Measurements from ENCODE around the gene EXOC7.
"Not testable (repeated sequence)": the region's sequence is repeated elsewhere in the genome, so short reads cannot be mapped to it uniquely, and the experiment has no call there.

The EXOC7 gene

GRCh38 chr17:76075364-76076145 is 28.0 kb downstream of the EXOC7 start:
- no peak for FAIRE-seq

DNA sequence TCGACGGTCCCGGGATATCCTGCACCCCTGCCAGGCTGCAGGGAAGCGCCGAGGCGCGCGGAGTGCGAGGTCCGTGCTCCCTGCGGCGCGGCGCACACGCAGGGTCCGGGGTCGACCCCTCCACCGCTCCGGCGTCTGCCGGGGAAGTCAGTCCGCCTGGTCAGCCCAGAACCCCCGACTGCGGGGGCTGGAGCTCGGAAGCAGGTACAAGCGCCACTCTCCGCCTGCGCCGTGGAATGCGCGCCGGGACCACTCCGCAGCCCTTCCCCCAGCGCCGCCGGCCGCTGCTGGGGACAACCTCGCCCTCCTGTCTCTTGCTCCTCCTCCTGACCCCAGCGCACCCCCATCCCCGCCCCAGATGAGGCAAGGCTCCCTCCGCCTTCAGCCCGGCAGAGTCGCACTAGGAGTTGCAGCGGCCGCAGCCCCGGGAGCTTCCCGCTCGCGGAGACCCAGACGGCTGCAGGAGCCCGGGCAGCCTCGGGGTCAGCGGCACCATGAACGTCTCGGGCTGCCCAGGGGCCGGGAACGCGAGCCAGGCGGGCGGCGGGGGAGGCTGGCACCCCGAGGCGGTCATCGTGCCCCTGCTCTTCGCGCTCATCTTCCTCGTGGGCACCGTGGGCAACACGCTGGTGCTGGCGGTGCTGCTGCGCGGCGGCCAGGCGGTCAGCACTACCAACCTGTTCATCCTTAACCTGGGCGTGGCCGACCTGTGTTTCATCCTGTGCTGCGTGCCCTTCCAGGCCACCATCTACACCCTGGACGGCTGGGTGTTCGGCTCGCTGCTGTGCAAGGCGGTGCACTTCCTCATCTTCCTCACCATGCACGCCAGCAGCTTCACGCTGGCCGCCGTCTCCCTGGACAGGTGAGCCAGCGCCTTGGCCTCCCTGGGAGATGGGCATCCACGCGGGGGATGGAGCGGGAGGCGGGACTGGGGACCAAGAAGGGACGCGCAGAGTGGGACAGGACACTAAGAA is 28.9 kb downstream of the EXOC7 start, which contains the start of gene GALR2:
Gene GALR2 (plus strand): TSS at position 392 of the 974 bp plus-strand sequence. CDS start 103 bp downstream, at position 495.
- FAIRE-seq = no peak

- FAIRE-seq = no peak
Measured at GRCh38 chr17:76072148-76072858, 31.3 kb downstream of the EXOC7 start, which contains the start of gene SRP68. Gene SRP68, minus strand, starts transcription at chr17:76072517. Its CDS starts 26 bp downstream, at chr17:76072491.

DNA sequence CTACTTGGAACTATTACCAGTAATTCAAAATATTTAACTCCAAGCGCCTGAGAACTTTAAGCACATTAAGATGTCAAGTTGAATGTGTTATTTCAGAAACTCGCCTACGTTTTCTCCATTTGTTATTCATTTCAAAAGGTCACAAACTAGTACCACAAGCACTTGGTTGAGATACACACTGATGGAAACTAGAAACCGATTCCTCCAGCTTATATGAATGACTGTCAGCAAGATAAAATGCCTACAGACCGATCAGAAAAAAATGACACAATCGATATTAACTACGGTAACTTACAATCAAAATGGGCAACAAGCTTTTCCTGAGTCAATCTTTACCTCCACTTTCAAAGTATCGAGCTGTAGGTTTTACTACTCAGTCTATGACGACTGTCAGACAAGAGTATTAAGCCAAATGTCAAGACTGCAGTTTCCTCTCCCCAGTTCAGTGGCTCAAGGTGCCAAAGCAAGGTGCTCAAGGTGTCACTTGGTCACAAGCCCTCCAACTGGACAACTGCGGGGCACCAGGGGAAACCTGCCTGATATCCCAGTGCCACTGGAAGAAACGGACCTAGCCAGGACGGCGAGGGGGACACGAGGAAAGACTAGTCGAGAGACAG is 31.9 kb downstream of the EXOC7 start:
- no peak for FAIRE-seq

GRCh38 chr17:76065775-76066174 is 37.8 kb downstream of the EXOC7 start:
- FAIRE-seq = no peak

DNA sequence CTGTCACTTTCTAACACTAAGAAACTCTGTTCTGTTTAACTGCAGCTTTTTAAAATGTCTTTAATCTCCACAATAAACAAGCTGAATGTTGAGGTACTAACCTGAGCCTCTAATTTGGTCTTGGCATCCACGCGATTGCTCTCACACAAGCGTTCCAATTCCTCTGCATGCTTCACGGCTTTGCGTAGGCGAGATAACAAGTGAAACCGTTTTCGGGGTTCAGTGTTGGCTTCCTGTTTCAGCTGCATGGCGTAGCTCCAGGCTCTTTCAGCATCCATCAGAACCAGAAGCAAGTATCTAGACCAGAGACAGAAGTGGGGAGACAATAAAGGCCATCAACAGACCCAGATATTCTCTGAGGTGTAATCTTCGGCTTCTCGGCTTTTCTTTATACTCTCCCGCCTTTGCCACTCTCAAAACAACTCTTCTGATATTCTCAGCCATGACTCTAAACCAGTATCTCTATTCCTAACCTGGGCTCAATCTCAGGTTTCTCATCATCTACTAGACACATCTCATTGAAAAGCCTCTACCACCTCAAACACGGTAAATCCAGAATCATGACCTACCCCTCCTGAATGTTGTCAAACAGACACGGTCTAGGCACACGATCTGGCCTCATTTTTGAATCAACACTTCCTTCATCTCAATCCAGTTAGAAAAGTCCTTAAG is 39.6 kb downstream of the EXOC7 start:
- no peak for FAIRE-seq

DNA sequence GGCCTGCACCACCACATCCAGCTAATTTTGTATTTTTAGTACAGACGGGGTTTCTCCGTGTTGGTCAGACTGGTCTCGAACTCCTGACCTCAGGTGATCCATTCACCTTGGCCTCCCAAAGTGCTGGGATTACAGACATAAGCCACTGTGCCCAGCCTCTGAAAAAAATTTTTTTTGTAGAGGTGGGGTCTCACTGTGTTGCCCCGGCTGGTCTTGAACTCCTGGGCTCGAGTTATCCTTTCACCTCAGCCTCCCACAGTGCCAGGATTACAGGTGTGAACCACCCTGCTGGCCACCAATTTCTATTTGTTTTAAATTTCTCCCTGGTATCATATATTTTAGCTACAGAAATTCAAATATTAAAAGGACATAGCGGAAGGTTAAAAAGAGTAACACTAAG is 45.3 kb downstream of the EXOC7 start:
- FAIRE-seq = not testable (repeated sequence)

DNA sequence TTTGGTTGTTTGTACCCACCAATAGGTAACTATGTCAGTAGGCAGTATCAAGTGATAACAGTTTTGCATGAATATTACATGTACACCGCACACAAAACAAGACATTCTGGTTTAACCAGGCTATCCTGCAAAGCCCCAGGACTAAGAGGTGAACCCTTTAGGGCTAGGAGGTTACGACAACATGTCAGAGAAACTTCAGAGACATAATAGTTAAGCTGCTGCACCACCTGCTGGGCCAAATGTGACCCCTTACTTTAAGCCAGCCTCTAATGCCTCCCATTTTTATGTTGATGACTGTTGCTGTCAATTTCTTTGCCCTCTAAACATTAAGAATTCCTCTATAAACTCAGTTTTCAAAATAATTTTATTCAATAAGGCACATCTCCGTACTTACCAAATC is 46.7 kb downstream of the EXOC7 start:
- FAIRE-seq = no peak

- no peak for FAIRE-seq
Measured at GRCh38 chr17:76054112-76054476, 49.5 kb downstream of the EXOC7 start.

- no peak for FAIRE-seq
Measured at GRCh38 chr17:76053246-76054111, 50.1 kb downstream of the EXOC7 start.

GRCh38 chr17:76051561-76051960 is 52.0 kb downstream of the EXOC7 start:
- no peak for FAIRE-seq

DNA sequence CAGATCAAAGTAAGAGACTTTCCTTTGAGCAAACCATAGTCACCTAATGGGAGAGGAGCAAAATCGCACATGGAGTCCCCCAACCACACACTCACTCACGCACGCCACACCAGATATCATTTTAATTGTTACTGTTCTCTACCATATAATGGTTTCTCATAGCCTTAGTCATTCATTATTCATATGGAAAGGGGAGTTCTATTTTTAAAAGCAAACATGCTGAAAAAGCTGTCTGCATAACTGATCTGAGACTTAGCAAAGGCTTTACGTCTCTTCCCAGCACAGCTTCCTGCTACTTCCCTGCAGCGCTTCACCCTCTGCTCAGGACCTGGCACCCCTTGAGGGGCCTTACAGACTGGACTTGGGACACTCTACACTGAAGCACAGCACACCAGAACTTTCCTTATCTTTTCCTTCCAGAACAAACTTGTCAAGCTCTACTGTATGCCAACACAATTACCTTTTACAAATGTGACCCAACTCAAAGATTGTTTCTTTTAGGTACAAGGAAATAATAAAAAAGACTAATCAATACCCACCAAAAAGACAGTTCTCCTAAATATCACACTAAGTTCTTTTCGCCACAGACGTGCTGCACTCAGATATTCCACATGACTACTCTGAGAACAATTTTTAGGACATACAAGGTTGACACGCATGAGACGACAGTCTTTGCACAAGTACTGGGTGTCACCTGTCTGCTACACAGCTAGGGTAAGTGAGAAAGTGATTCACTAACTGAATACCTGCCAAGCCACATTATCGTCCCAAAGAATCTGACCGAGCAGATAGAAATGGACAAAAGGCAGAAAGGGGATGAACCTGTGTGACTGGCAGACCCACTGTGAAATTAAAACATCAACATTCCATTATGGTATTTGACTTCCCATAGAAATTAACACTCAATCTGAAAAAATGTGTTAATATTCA is 52.8 kb downstream of the EXOC7 start:
- FAIRE-seq = no peak

DNA sequence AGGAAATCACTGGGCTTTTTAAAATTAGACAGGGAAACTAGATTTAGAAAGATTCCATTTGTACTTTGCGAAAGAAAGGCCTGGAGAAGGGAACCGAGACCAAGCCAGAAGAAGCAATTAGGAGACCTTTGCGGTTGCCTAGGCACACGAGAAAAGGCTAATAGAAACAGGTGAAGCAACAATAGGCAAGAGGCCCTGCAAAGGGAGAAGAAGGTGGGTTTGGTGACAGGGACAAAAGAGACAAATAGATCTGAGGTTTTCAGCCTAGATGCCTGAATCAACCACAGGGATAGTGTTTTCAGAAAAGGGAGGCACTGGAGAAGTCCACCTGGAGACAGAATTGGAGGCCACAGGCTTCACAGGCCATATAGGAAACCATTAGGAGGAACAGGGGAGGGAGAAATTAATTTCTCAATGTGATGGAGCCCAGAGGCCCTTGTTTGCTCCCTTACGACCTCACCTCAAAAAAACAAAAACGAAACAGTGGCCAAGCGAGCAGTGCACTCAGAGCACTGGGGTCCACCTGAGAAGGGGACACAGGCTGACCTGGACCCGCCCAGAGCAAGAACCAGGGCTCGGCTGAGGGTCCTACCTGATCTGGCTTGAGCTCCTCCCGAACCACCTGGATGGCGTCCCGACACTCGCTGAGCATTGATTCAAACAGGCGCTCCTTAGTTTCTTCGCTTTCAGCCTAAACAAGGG is 53.6 kb downstream of the EXOC7 start:
- FAIRE-seq = no peak

GRCh38 chr17:76049239-76049638 is 54.3 kb downstream of the EXOC7 start:
- no peak for FAIRE-seq

GRCh38 chr17:76048711-76049110 is 54.9 kb downstream of the EXOC7 start:
- FAIRE-seq = no peak

- FAIRE-seq = no peak
Measured at GRCh38 chr17:76048025-76048605, 55.5 kb downstream of the EXOC7 start.

DNA sequence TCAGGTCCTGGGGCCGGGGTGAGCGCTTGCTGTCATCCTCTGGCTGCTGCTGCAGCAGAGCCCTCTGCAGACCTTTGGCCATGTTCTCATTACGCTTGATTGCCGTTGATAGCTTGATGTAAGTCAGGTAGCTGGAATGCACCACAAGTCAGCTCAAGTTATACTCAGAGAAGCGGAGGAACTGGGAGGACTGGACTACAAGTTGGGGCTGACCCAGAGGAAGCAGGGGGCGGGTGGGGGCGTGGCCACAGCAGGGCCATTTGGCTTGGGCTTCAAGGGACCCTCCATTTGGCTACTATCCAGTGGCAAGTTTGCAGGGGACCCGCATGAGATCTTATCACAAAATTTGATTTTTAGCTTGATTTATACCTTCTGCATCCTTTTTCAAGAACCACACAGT is 57.5 kb downstream of the EXOC7 start:
- FAIRE-seq = no peak

DNA sequence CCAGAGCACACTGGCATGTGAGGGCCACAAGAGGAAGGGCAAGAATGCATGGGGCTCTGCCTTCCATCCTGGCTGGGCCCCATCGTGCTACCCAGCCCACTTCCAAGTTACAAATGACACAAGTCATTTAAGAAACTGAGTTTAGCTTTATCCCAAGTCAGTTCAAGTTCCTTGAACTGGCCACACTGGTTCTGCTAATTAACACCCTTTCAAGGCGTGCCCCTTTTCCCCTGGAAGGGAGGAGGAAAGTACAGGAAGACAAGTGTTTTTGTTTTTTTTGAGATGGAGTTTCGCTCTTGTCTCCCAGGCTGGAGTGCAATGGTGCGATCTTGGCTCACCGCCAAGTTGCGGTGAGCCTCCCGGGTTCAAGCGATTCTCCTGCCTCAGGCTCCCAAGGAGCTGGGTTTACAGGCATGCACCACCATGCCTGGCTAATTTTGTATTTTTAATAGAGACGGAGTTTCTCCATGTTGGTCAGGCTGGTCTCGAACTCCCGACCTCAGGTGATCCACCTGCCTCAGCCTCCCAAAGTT is 59.0 kb downstream of the EXOC7 start:
- FAIRE-seq = not testable (repeated sequence)
